Measurements from ENCODE around the gene CDH13.

The CDH13 gene

DNA sequence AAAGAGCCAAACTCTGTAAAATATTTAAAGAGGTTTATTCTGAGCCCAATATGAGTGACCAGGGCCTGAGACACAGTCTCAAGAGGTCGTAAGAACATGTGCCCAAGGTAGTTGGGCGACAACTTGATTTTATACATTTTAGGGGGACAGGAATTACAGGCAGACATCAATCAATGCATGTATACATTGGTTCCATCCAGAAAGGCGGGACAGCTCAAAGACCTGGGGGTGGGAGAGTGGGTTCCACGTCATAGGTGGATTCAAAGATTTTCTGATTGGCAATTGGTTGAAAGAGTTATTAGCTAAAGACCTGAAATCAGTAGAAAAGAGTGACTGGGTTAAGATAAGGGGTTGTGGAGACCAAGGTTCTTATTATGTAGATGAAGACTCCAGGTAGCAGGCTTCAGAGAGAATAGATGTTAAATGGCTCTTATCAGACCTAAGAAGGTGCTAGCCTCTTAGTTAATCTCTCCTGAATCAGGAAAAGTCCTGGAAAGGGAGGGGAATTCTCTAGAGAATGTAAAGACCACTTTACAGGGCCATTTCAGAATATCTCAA, 1213.4 kb downstream of the CDH13 start:
- H3K9me3 ChIP-seq (ENCODE audit: insufficient read depth, low read length) = no peaks in the 10 kb centered on the region
- no peak overlapping the region for H3K9ac ChIP-seq (ENCODE audit: low read length)
- H3K27ac ChIP-seq (ENCODE audit: low read length) = no peak overlapping the region
- H4K20me1 ChIP-seq (ENCODE audit: insufficient read depth, low read length) = no peaks in the 10 kb centered on the region
- H2AFZ ChIP-seq (ENCODE audit: low read depth, low read length) = no peak overlapping the region
- H3K4me2 ChIP-seq (ENCODE audit: low read length) = no peak overlapping the region
- H3K4me1 ChIP-seq (ENCODE audit: low read length) = peaks cover 17% of the 10 kb centered on the region
- no peaks in the 10 kb centered on the region for H3K36me3 ChIP-seq (replicated peaks; ENCODE audit: low read depth, low read length)
- no peaks in the 10 kb centered on the region for H3K79me2 ChIP-seq (ENCODE audit: low read length)
- peaks cover 20% of the 10 kb centered on the region for H3K27me3 ChIP-seq (ENCODE audit: low read depth, low read length)
- TF ChIP-seq EZH2phosphoT487 (IDR thresholded peaks at IDR 0.05; ENCODE audit: low read depth) = no peak
- TF ChIP-seq, protein P1, sequence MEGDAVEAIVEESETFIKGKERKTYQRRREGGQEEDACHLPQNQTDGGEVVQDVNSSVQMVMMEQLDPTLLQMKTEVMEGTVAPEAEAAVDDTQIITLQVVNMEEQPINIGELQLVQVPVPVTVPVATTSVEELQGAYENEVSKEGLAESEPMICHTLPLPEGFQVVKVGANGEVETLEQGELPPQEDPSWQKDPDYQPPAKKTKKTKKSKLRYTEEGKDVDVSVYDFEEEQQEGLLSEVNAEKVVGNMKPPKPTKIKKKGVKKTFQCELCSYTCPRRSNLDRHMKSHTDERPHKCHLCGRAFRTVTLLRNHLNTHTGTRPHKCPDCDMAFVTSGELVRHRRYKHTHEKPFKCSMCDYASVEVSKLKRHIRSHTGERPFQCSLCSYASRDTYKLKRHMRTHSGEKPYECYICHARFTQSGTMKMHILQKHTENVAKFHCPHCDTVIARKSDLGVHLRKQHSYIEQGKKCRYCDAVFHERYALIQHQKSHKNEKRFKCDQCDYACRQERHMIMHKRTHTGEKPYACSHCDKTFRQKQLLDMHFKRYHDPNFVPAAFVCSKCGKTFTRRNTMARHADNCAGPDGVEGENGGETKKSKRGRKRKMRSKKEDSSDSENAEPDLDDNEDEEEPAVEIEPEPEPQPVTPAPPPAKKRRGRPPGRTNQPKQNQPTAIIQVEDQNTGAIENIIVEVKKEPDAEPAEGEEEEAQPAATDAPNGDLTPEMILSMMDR (IDR thresholded peaks at IDR 0.05; ENCODE audit: low read depth, low read length) = no peak
- H3K4me3 ChIP-seq (ENCODE audit: low read length) = no peak overlapping the region

DNA sequence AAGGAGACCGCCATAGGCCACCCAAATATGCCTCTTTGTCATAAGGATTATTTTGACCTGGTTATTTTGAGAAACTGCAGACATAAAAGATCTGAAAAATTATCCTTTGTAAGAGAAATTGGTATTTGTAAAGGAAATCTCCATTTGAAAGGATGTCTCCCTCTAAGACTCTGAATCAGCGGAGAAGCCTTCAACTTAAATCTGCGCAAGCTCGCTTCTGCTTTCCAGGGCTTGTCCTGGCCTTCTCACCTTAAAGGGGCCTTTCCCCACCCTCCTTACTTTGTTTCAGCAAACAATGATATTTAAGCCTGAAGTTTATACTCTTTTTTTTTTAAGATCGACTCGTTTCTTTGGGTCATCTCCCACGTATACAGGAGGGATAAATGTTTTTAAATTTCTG, 1215.5 kb downstream of the CDH13 start:
- H3K9ac ChIP-seq (ENCODE audit: low read length) = no peak overlapping the region
- no peak overlapping the region for H3K27ac ChIP-seq (ENCODE audit: low read length)
- no peaks in the 10 kb centered on the region for H4K20me1 ChIP-seq (ENCODE audit: insufficient read depth, low read length)

DNA sequence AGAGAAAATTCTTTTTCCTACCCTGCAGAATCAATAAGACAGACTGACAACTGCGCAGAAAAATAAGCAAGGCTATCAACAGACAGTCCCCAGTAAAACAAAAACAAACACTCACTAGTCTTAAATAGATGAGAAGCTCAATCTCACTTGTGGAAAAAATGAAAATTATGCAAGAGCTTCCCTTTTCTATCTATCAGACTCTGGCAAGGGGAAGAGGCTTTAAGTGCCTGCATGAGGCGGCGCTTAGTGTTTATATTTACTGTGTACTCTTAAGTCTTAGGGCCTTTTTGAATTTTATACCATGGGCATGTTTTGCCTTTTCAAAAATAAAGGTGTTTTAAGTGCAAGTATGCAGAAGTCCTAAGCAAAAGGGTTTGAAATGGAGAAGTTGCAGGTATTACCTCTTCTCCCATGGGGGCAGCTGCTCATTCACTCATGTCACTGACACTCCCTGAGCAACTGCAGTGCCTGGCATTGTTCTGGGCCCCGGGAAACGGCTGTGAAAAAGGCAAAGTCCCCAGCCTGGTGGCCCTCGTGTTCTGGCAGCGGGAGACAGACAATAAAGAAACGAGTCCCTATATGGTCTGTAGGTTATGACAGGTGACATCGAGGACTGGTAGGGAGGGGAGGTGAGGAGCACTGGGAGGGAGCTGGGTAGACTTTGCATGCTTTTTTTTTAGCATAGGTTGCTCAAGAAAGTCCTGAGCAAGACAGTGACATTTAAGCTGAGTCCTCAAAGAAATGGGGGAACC, 1216.2 kb downstream of the CDH13 start:
- Histone ChIP-seq H3K36me3 (replicated peaks; ENCODE audit: low read depth, low read length) (no peaks in the 10 kb centered on the region), H3K4me3 (ENCODE audit: low read length) (no peak overlapping the region), H3K27ac (ENCODE audit: low read length) (no peak overlapping the region), H3K9ac (ENCODE audit: low read length) (no peak overlapping the region), H4K20me1 (ENCODE audit: insufficient read depth, low read length) (no peaks in the 10 kb centered on the region), H3K9me3 (ENCODE audit: insufficient read depth, low read length) (no peaks in the 10 kb centered on the region), H3K79me2 (ENCODE audit: low read length) (no peaks in the 10 kb centered on the region), H3K4me1 (ENCODE audit: low read length) (peaks cover 13% of the 10 kb centered on the region), H3K27me3 (ENCODE audit: low read depth, low read length) (peaks cover 2% of the 10 kb centered on the region; the same call in 1 of the 2 replicates), H2AFZ (ENCODE audit: low read depth, low read length) (no peak overlapping the region), H3K4me2 (ENCODE audit: low read length) (peak overlapping the region; percentile 56)
- no peak for TF ChIP-seq EZH2phosphoT487 (IDR thresholded peaks at IDR 0.05; ENCODE audit: low read depth)
- TF ChIP-seq, protein P1 (IDR thresholded peaks at IDR 0.05; ENCODE audit: low read depth, low read length) = no peak

More for the DNA sequence above, 1215.5 kb downstream of the CDH13 start:
- no peak overlapping the region for H2AFZ ChIP-seq (ENCODE audit: low read depth, low read length)
- H3K27me3 ChIP-seq (ENCODE audit: low read depth, low read length) = peaks cover 8% of the 10 kb centered on the region; the same call in 1 of the 2 replicates
- H3K36me3 ChIP-seq (replicated peaks; ENCODE audit: low read depth, low read length) = no peaks in the 10 kb centered on the region
- H3K4me3 ChIP-seq (ENCODE audit: low read length) = no peak overlapping the region
- TF ChIP-seq EZH2phosphoT487 (IDR thresholded peaks at IDR 0.05; ENCODE audit: low read depth) = no peak
- TF ChIP-seq, protein P1 (IDR thresholded peaks at IDR 0.05; ENCODE audit: low read depth, low read length) = no peak
- no peak overlapping the region for H3K4me2 ChIP-seq (ENCODE audit: low read length)
- no peaks in the 10 kb centered on the region for H3K9me3 ChIP-seq (ENCODE audit: insufficient read depth, low read length)
- H3K4me1 ChIP-seq (ENCODE audit: low read length) = peaks cover 13% of the 10 kb centered on the region
- H3K79me2 ChIP-seq (ENCODE audit: low read length) = no peaks in the 10 kb centered on the region

DNA sequence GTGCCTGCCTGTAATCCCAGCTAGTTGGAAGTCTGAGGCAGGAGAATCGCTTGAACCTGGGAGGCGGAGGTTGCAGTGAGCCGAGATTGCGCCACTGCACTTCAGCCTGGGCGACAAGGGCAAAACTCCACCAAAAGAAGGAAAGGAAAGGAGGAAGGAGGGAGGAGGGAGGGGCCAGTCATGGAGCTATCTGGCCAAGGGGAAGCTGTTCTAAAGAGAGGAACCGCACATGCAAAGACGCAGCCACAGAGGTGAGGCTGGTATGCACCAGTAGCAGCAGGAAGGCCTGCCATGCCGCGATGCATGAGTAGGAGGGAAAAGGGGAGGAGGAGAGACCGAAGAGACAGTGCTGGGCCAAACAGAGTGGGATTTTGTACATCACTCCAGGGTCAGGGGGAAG, 1216.9 kb downstream of the CDH13 start:
- no peak for TF ChIP-seq EZH2phosphoT487 (IDR thresholded peaks at IDR 0.05; ENCODE audit: low read depth)
- TF ChIP-seq, protein P1 (IDR thresholded peaks at IDR 0.05; ENCODE audit: low read depth, low read length) = no peak
- no peak overlapping the region for H3K27ac ChIP-seq (ENCODE audit: low read length)
- H2AFZ ChIP-seq (ENCODE audit: low read depth, low read length) = no peak overlapping the region
- no peaks in the 10 kb centered on the region for H4K20me1 ChIP-seq (ENCODE audit: insufficient read depth, low read length)
- no peaks in the 10 kb centered on the region for H3K9me3 ChIP-seq (ENCODE audit: insufficient read depth, low read length)
- no peaks in the 10 kb centered on the region for H3K27me3 ChIP-seq (ENCODE audit: low read depth, low read length)
- H3K4me3 ChIP-seq (ENCODE audit: low read length) = no peak overlapping the region
- peak overlapping the region; percentile 11; the same call in 1 of the 2 replicates for H3K4me2 ChIP-seq (ENCODE audit: low read length)
- H3K79me2 ChIP-seq (ENCODE audit: low read length) = no peaks in the 10 kb centered on the region
- H3K36me3 ChIP-seq (replicated peaks; ENCODE audit: low read depth, low read length) = no peaks in the 10 kb centered on the region
- peaks cover 13% of the 10 kb centered on the region for H3K4me1 ChIP-seq (ENCODE audit: low read length)
- no peak overlapping the region for H3K9ac ChIP-seq (ENCODE audit: low read length)

Data from OCI-LY3 (cell line).